ENCODE results near the gene MIB2. TPM values are rescaled to one million over a fixed set of nuclear protein-coding genes. Genes with fewer than 3 reads are reported as not detected.

Gene MIB2
- 74.2 and 111 TPM in 2 replicates for total RNA-seq

GRCh38 chr1:1615256-1616044 lies at the start of gene MIB2:
Gene MIB2, plus strand, starts transcription at chr1:1615500. Its CDS starts 7,953 bp downstream, at chr1:1623453.

GRCh38 chr1:1574721-1575537 lies 40.4 kb upstream of the MIB2 start, which contains the start of gene SSU72:
Gene SSU72, minus strand, starts transcription at chr1:1574863. Its CDS starts 306 bp downstream, at chr1:1574557.

GRCh38 chr1:1599935-1600860 lies 15.1 kb upstream of the MIB2 start, which contains the start of gene FNDC10:
Gene FNDC10, minus strand, starts transcription at chr1:1600135. Its CDS starts 120 bp downstream, at chr1:1600015.

GRCh38 chr1:1631782-1632420 lies 16.6 kb downstream of the MIB2 start, which contains the start of gene MMP23B:
Gene MMP23B, plus strand, starts transcription at chr1:1632173. Its CDS starts 46 bp downstream, at chr1:1632219.

GRCh38 chr1:1658583-1659549 lies 43.6 kb downstream of the MIB2 start, which contains the start of gene CDK11B:
Gene CDK11B, minus strand, starts transcription at chr1:1659004. Its CDS starts 1,519 bp downstream, at chr1:1657485.

Other genes starting within 250 kb of the MIB2 start
- 75.4 and 118 TPM in 2 replicates for gene AURKAIP1, start 240.3 kb upstream of the MIB2 start, total RNA-seq
- gene CCNL2, start 216.2 kb upstream of the MIB2 start, total RNA-seq, result 102 and 177 TPM in 2 replicates
- gene MRPL20, start 208.2 kb upstream of the MIB2 start, total RNA-seq, result 69.1 and 77.3 TPM in 2 replicates
- 1.6 and 2.7 TPM in 2 replicates for gene ANKRD65, start 194.2 kb upstream of the MIB2 start, total RNA-seq
- 46.0 and 64.8 TPM in 2 replicates for gene VWA1, start 179.8 kb upstream of the MIB2 start, total RNA-seq
- gene ATAD3C, start 165.8 kb upstream of the MIB2 start, total RNA-seq, result 3.5 TPM in 2 replicates
- gene ATAD3B, start 143.7 kb upstream of the MIB2 start, total RNA-seq, result 18.5 and 24.0 TPM in 2 replicates
- gene ATAD3A, start 103.3 kb upstream of the MIB2 start, total RNA-seq, result 14.5 and 29.3 TPM in 2 replicates
- 2.1 and 3.9 TPM in 2 replicates for gene TMEM240, start 74.9 kb upstream of the MIB2 start, total RNA-seq
- 57.3 and 98.7 TPM in 2 replicates for gene SSU72, start 40.6 kb upstream of the MIB2 start, total RNA-seq
- gene FNDC10, start 15.4 kb upstream of the MIB2 start, total RNA-seq, result 2.7 and 5.3 TPM in 2 replicates
- 59.8 and 73.0 TPM in 2 replicates for gene MMP23B, start 16.7 kb downstream of the MIB2 start, total RNA-seq
- gene CDK11B, start 43.5 kb downstream of the MIB2 start, total RNA-seq, result 5.5 and 8.7 TPM in 2 replicates
- 40.7 and 68.3 TPM in 2 replicates for gene SLC35E2B, start 77.3 kb downstream of the MIB2 start, total RNA-seq
- gene CDK11A, start 108.9 kb downstream of the MIB2 start, total RNA-seq, result 13.0 and 31.4 TPM in 2 replicates
- 25.9 and 45.1 TPM in 2 replicates for gene NADK, start 163.0 kb downstream of the MIB2 start, total RNA-seq